OCI-LY7 (cell line): ENCODE data around the gene PACS1.

Experiments
- EZH2phosphoT487 ChIP-seq: fragments of 200-600 bp; sonication (generic); IDR thresholded peaks from 2 replicates; pipeline ENCODE4 v1.6.1; 2018; ENCODE audit warnings: low read depth, borderline replicate concordance, mild to moderate bottlenecking, mixed run types, antibody characterized with exemption, low read length, moderate library complexity, mixed read lengths
- TF ChIP-seq, protein P1 (sequence below): fragments of 200-600 bp; sonication (generic); conservative IDR thresholded peaks from 2 replicates; pipeline ENCODE4 v1.5.1; 2014; ENCODE audit warnings: mild to moderate bottlenecking, antibody characterized with exemption, low read length, moderate library complexity, mixed read lengths

DNA sequence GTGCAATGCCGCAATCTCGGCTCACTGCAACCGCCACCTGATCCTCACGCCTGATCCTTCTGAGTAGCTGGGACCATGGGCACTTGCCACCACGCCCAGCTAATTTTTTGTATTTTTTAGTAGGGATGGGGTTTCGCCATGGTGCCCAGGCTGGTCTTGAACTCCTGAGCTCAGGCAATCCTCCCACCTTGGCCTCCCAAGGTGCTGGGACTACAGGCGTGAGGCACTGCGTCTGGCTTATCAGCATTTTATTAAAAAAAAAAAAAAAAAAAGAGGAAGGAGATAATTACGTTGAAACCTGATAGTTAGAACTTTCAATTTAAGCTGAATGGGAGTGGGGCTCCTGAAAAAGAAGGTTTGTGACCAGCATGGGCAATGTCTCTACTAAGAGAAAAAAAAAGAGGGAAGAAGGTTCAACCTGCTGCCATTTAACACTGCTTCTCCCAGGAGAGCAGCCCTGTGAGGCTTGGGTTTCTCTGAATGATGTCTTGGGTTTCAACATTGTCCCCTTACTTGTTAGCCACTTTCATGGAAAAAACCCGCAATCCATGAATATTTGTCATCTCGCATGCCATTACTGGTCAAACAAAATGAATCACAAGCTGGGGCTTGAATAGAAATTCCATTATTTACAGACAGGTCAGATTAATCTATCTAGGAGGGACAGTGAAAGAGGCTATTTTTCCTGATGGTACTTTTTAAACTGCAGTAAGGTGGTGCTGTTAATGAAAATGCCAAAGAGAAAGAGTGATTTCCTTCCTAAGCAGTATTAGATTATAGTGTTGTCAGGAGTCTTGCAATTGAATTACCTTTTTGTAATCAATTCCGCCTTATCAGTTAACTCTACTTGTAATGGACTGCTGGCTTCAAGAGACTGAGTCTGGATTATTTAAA, 72.5 kb downstream of the PACS1 start:
- TF ChIP-seq, protein P1, sequence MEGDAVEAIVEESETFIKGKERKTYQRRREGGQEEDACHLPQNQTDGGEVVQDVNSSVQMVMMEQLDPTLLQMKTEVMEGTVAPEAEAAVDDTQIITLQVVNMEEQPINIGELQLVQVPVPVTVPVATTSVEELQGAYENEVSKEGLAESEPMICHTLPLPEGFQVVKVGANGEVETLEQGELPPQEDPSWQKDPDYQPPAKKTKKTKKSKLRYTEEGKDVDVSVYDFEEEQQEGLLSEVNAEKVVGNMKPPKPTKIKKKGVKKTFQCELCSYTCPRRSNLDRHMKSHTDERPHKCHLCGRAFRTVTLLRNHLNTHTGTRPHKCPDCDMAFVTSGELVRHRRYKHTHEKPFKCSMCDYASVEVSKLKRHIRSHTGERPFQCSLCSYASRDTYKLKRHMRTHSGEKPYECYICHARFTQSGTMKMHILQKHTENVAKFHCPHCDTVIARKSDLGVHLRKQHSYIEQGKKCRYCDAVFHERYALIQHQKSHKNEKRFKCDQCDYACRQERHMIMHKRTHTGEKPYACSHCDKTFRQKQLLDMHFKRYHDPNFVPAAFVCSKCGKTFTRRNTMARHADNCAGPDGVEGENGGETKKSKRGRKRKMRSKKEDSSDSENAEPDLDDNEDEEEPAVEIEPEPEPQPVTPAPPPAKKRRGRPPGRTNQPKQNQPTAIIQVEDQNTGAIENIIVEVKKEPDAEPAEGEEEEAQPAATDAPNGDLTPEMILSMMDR, result no peak
- TF ChIP-seq EZH2phosphoT487, result no peak
